Mesenteric fat pad (tissue), 1 donor: ENCODE data around the gene KAT5. TPM values are rescaled to one million over a fixed set of nuclear protein-coding genes. Genes with fewer than 3 reads are reported as not detected.
"Not testable (repeated sequence)": the region's sequence is repeated elsewhere in the genome, so short reads cannot be mapped to it uniquely, and the experiment has no call there.

Experiments
- DNase-seq: peaks from one replicate; pipeline ENCODE4 v3.0.0-alpha.2; 2020; ENCODE audit warnings: low spot score
- total RNA-seq: library from RNA; stranded (reverse); fragmentation: NEBNext Ultra II Directional; extraction: Animal tissue kit (Norgen Biotek cat#: 25700); gene quantifications from one replicate; pipeline ENCODE4 v1.2.1, GENCODE V29; 2021
- donor health status: DM: yes; HTN: yes; CAD: no.

The KAT5 gene
- total RNA-seq, 1 donor from 2014 or later = 49.9 TPM

GRCh38 chr11:65708451-65708850, 3.6 kb upstream of the KAT5 start:
- peak; percentile 30 for DNase-seq

GRCh38 chr11:65709661-65710060, 2.4 kb upstream of the KAT5 start:
- DNase-seq = no peak

GRCh38 chr11:65710421-65710820, 1.6 kb upstream of the KAT5 start:
- DNase-seq = no peak

GRCh38 chr11:65712633-65713076, 603 bp downstream of the KAT5 start:
- DNase-seq = no peak

GRCh38 chr11:65713212-65713969, 1.3 kb downstream of the KAT5 start:
- peak; percentile 83 for DNase-seq

- peak; percentile 77 for DNase-seq
Observed at GRCh38 chr11:65714433-65714832, 2.4 kb downstream of the KAT5 start.

GRCh38 chr11:65716302-65716701, 4.2 kb downstream of the KAT5 start:
- DNase-seq = peak; percentile 65

- DNase-seq = peak; percentile 62
Observed at GRCh38 chr11:65716774-65717405, 4.8 kb downstream of the KAT5 start.

- peak; percentile 41 for DNase-seq
Observed at GRCh38 chr11:65717906-65718305, 5.9 kb downstream of the KAT5 start.

GRCh38 chr11:65718531-65718930, 6.5 kb downstream of the KAT5 start:
- DNase-seq = peak; percentile 62

- DNase-seq = peak; percentile 83
Observed at GRCh38 chr11:65718964-65719492, 7.0 kb downstream of the KAT5 start.

GRCh38 chr11:65719871-65720210, 7.8 kb downstream of the KAT5 start:
- no peak for DNase-seq

GRCh38 chr11:65720211-65720934, 8.3 kb downstream of the KAT5 start, which contains the start of gene RNASEH2C:
Gene RNASEH2C (minus strand): TSS chr11:65720798. CDS start chr11:65720758, 40 bp downstream.
- peak; percentile 94 for DNase-seq

GRCh38 chr11:65722261-65722660, 10.2 kb downstream of the KAT5 start:
- DNase-seq = no peak

GRCh38 chr11:65726660-65727059, 14.6 kb downstream of the KAT5 start:
- DNase-seq = no peak

- DNase-seq = no peak
Observed at GRCh38 chr11:65727865-65728264, 15.8 kb downstream of the KAT5 start.

- DNase-seq = no peak
Observed at GRCh38 chr11:65730461-65730860, 18.4 kb downstream of the KAT5 start.

- DNase-seq = not testable (repeated sequence)
Observed at GRCh38 chr11:65735111-65735510, 23.1 kb downstream of the KAT5 start.

- DNase-seq = no peak
Observed at GRCh38 chr11:65736810-65737209, 24.8 kb downstream of the KAT5 start.

- DNase-seq = no peak
Observed at GRCh38 chr11:65739022-65739421, 27.0 kb downstream of the KAT5 start.

GRCh38 chr11:65741185-65741584, 29.1 kb downstream of the KAT5 start:
- no peak for DNase-seq

- no peak for DNase-seq
Observed at GRCh38 chr11:65742353-65742752, 30.3 kb downstream of the KAT5 start.
